Upper lobe of right lung (tissue), 1 donor: ENCODE measurements around the gene GRIK2. TPM values are rescaled to one million over a fixed set of nuclear protein-coding genes. Genes with fewer than 3 reads are reported as not detected.

Source experiments
- ATAC-seq: fragments of 200-7000 bp; cut with Tn5 transposase; one replicate; pipeline ENCODE4 v1.9.1; 2020; ENCODE audit warnings: mild to moderate bottlenecking, moderate library complexity
- DNase-seq: peaks from one replicate; pipeline ENCODE4 v3.0.0-alpha.2; 2020
- H3K27ac ChIP-seq: fragments of 200-600 bp; one replicate; pipeline ENCODE4 v1.8.0; 2022
- H3K27me3 ChIP-seq: fragments of 200-600 bp; one replicate; pipeline ENCODE4 v1.8.0; 2022; ENCODE audit warnings: mild to moderate bottlenecking
- H3K36me3 ChIP-seq: fragments of 200-600 bp; one replicate; pipeline ENCODE4 v1.8.0; 2022
- H3K4me1 ChIP-seq: fragments of 200-600 bp; one replicate; pipeline ENCODE4 v1.8.0; 2022
- H3K4me3 ChIP-seq: fragments of 200-600 bp; one replicate; pipeline ENCODE4 v1.8.0; 2022; ENCODE audit warnings: mild to moderate bottlenecking
- H3K9me3 ChIP-seq: fragments of 200-600 bp; one replicate; pipeline ENCODE4 v1.8.0; 2022
- intact Hi-C: fragments of 100-400 bp; cut with DNase I; formaldehyde crosslinking; loops from one replicate; pipeline ENCODE4 v1.11.0; 2022
- total RNA-seq: library from RNA; stranded (reverse); fragmentation: NEBNext Ultra II Directional; extraction: Animal tissue kit (Norgen Biotek cat#: 25700); gene quantifications from one replicate; pipeline ENCODE4 v1.2.1, GENCODE V29; 2021
- TF ChIP-seq, protein P1 (sequence below): fragments of 200-600 bp; IDR thresholded peaks from one replicate; pipeline ENCODE4 v1.8.0; 2022; ENCODE audit warnings: antibody characterized with exemption
- donor health status: DM: no; HTN: yes; CAD: no; lungs with severe emphysema.

Gene GRIK2
- total RNA-seq, 1 donor from 2014 or later: 0.38 TPM

DNA sequence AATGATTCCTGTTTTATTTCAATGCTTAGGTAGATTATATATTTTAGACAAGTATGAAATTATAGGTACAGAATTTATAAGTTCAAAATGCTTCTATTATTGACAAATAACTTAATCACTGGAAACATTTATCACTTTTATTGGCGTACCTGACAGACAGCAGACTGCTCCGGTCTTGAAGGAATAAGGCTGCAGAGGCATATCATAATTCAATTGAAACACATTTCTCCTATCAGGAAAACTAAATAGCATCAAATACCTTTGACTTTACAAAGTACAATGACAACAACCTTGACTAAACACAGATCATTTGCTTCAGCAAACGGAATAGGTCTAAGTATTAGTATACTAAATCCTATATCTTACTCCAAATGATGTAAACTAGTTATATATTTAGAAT, 91.3 kb downstream of the GRIK2 start:
- Histone ChIP-seq H3K4me3 (no peak overlapping the region), H3K27ac (no peak overlapping the region), H3K4me1 (no peaks in the 10 kb centered on the region), H3K9me3 (no peaks in the 10 kb centered on the region), H3K36me3 (no peaks in the 10 kb centered on the region), H3K27me3 (no peaks in the 10 kb centered on the region)
- intact Hi-C loops: no loop called here
- DNase-seq (no peak), ATAC-seq (no peak)
- TF ChIP-seq, protein P1, sequence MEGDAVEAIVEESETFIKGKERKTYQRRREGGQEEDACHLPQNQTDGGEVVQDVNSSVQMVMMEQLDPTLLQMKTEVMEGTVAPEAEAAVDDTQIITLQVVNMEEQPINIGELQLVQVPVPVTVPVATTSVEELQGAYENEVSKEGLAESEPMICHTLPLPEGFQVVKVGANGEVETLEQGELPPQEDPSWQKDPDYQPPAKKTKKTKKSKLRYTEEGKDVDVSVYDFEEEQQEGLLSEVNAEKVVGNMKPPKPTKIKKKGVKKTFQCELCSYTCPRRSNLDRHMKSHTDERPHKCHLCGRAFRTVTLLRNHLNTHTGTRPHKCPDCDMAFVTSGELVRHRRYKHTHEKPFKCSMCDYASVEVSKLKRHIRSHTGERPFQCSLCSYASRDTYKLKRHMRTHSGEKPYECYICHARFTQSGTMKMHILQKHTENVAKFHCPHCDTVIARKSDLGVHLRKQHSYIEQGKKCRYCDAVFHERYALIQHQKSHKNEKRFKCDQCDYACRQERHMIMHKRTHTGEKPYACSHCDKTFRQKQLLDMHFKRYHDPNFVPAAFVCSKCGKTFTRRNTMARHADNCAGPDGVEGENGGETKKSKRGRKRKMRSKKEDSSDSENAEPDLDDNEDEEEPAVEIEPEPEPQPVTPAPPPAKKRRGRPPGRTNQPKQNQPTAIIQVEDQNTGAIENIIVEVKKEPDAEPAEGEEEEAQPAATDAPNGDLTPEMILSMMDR: no peak

DNA sequence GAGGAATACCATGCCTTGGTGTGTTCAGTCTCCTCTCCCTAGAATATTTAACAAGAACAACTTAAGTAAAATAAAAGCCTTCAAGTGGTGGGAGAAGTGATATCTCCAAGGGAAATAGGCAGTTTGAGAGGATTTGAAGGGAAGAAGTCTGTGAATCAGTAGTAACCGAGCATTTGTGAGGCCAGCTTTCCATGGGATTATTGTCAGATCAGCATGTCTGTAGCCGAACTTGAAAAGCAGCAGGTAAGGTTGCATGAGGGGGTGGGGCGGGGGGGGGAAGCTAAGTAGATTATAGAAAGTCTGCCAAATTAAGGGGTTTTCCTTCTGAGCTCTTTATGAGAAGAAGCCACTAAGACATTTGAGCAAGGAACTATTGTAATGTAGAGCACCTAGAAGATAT, 92.6 kb downstream of the GRIK2 start:
- H3K9me3 ChIP-seq: no peaks in the 10 kb centered on the region
- DNase-seq: no peak
- H3K27ac ChIP-seq: no peak overlapping the region
- H3K27me3 ChIP-seq: no peaks in the 10 kb centered on the region
- H3K36me3 ChIP-seq: no peaks in the 10 kb centered on the region
- TF ChIP-seq, protein P1: no peak
- H3K4me3 ChIP-seq: no peak overlapping the region
- intact Hi-C loops: no loop called here
- ATAC-seq: no peak
- H3K4me1 ChIP-seq: no peaks in the 10 kb centered on the region

DNA sequence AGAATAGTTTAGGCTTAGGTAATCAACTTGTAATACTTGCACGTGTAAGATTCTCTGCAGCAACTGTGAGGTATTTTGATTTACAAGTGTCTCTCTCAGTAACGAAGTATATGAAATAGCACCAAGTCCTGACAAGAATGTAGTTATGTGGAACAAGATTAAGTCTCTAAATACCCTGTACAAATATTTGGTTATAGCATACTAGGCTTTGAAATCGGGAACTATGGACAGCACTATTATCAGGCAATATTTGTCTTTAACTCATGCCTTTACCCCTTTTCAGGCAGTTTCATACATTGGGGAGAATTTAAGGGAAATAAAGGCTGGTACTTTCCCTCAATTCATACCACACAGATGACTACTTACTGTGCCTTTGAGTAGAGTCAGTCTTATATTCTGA, 93.2 kb downstream of the GRIK2 start:
- no peaks in the 10 kb centered on the region for H3K9me3 ChIP-seq
- no peaks in the 10 kb centered on the region for H3K4me1 ChIP-seq
- DNase-seq: no peak
- no peak for ATAC-seq
- intact Hi-C loops: no loop called here
- H3K4me3 ChIP-seq: no peak overlapping the region
- TF ChIP-seq, protein P1: no peak
- no peak overlapping the region for H3K27ac ChIP-seq
- no peaks in the 10 kb centered on the region for H3K27me3 ChIP-seq
- no peaks in the 10 kb centered on the region for H3K36me3 ChIP-seq

DNA sequence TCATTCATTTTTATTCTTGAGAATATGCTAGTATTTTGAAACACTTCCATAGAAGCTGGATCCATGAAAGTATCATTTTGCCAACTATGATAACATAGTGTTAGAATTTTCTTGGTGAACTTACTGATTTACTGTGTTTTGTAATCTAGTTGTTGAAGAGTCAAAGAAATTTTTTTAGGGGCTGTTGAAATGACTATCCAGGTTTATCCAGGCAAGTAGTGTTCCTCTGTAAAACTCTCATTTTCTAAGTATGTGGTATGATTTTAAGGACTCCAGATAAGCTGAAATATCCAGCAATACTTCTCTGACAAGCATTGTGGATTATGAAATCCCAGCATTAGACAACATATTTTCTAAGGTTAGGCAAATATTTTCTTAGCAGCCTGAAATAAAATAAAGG, 95.9 kb downstream of the GRIK2 start:
- DNase-seq: no peak
- intact Hi-C loops: no loop called here

DNA sequence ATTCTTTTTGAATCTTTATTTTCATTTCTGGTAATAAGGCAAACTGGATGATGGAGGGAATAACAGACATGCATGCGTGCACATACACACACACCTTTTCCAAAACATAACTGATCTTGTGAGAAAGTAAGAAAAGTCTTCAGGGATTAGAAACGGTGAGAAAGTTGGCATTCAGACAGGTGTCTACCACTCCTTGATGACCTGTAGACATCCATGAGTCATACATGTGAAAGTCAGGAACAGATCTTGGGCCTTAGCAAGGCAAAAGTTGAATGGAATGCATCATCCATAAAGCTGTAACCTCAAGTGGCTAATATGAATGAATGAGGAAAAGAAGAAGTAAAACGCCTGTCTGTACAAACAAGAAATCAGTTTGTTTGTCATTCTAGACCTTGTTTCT, 97.3 kb downstream of the GRIK2 start:
- Histone ChIP-seq H3K27me3 (no peaks in the 10 kb centered on the region), H3K4me3 (no peak overlapping the region), H3K4me1 (no peaks in the 10 kb centered on the region), H3K36me3 (no peaks in the 10 kb centered on the region), H3K27ac (no peak overlapping the region), H3K9me3 (no peaks in the 10 kb centered on the region)
- intact Hi-C loops: no loop called here
- no peak for DNase-seq
- TF ChIP-seq, protein P1: no peak
- no peak for ATAC-seq

More for the DNA sequence above, 95.9 kb downstream of the GRIK2 start:
- Histone ChIP-seq H3K36me3 (no peaks in the 10 kb centered on the region), H3K9me3 (no peaks in the 10 kb centered on the region), H3K27me3 (no peaks in the 10 kb centered on the region), H3K27ac (no peak overlapping the region), H3K4me3 (no peak overlapping the region), H3K4me1 (no peaks in the 10 kb centered on the region)
- TF ChIP-seq, protein P1: no peak
- ATAC-seq: no peak

DNA sequence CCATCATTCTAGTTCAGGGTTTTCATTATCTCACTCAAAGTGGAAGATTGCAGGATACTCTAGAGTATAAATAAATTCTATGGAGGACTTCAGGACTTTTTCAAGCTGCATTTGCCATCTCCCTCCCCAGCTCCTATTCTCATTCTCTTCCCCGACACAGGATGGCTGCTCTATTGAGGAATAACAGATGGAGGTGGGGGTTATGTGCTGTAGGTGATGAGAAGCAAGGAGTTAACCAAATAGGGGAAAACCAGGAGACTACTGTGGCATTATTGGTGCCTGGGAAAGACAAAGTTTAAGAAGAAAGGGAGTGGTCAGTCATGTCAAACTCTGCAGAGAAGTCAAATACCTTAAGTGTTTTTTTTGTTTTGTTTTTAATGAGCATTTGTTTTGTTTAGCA, 109.3 kb downstream of the GRIK2 start:
- TF ChIP-seq, protein P1: no peak
- intact Hi-C loops: no loop called here
- DNase-seq (no peak), ATAC-seq (no peak)
- no peak overlapping the region for H3K27ac ChIP-seq
- H3K9me3 ChIP-seq: no peaks in the 10 kb centered on the region
- no peaks in the 10 kb centered on the region for H3K36me3 ChIP-seq
- no peaks in the 10 kb centered on the region for H3K4me1 ChIP-seq
- H3K4me3 ChIP-seq: no peak overlapping the region
- H3K27me3 ChIP-seq: no peaks in the 10 kb centered on the region
